SK-N-SH treated with all-trans-retinoic acid at 6 μM for 48 hours (cell line): Measurements from ENCODE around the gene MAPK8.

Experiments used
- ATAC-seq: fragments of 200-7000 bp; cut with Tn5 transposase; 3 replicates; pipeline ENCODE4 v1.9.1; 2020; ENCODE audit warnings: mild to moderate bottlenecking, moderate library complexity
- ARNTL ChIP-seq: fragments of 450-650 bp; formaldehyde crosslinking; IDR thresholded peaks from 2 replicates; pipeline ENCODE4 v1.5.0; 2020; ENCODE audit warnings: low read depth, mild to moderate bottlenecking, moderate library complexity, borderline replicate concordance
- BACH2 ChIP-seq: fragments of 250-450 bp; sonication (Bioruptor Pico); IDR thresholded peaks from 2 replicates; pipeline ENCODE4 v1.9.0; 2021; ENCODE audit warnings: mild to moderate bottlenecking, borderline replicate concordance
- CREB5 ChIP-seq: fragments of 250-450 bp; sonication (Bioruptor Pico); IDR thresholded peaks from 2 replicates; pipeline ENCODE4 v1.5.1; 2020; ENCODE audit warnings: low read depth, mild to moderate bottlenecking, moderate library complexity
- CSDC2 ChIP-seq: fragments of 250-450 bp; sonication (Bioruptor Pico); IDR thresholded peaks from 2 replicates; pipeline ENCODE4 v1.5.0; 2020; ENCODE audit warnings: mild to moderate bottlenecking, moderate library complexity
- CSRNP3 ChIP-seq: fragments of 250-450 bp; sonication (Bioruptor Pico); IDR thresholded peaks from 2 replicates; pipeline ENCODE4 v1.5.1; 2021; ENCODE audit warnings: mild to moderate bottlenecking, moderate library complexity
- ESRRG ChIP-seq: fragments of 250-450 bp; sonication (Bioruptor Pico); IDR thresholded peaks from 2 replicates; pipeline ENCODE4 v1.6.1; 2021; ENCODE audit warnings: mild to moderate bottlenecking
- GLIS3 ChIP-seq: fragments of 250-450 bp; sonication (Bioruptor Pico); IDR thresholded peaks from 2 replicates; pipeline ENCODE4 v1.5.0; 2020; ENCODE audit warnings: mild to moderate bottlenecking, moderate library complexity
- ISL1 ChIP-seq: fragments of 250-450 bp; sonication (Bioruptor Pico); IDR thresholded peaks from 2 replicates; pipeline ENCODE4 v2.1.2; 2022; ENCODE audit warnings: mild to moderate bottlenecking, moderate library complexity
- OSR1 ChIP-seq: fragments of 250-450 bp; sonication (Bioruptor Pico); IDR thresholded peaks from 2 replicates; pipeline ENCODE4 v1.8.0; 2022; ENCODE audit warnings: moderate library complexity, mild to moderate bottlenecking, inconsistent platforms
- PATZ1 ChIP-seq: fragments of 250-450 bp; sonication (Bioruptor Pico); IDR thresholded peaks from 2 replicates; pipeline ENCODE4 v1.8.0; 2020; ENCODE audit warnings: mild to moderate bottlenecking, moderate library complexity, borderline replicate concordance
- POU6F1 ChIP-seq: fragments of 250-450 bp; sonication (Bioruptor Pico); IDR thresholded peaks from 2 replicates; pipeline ENCODE4 v1.8.0; 2021; ENCODE audit warnings: low read depth, mild to moderate bottlenecking, moderate library complexity, borderline replicate concordance
- PPARA ChIP-seq: fragments of 250-450 bp; sonication (Bioruptor Pico); IDR thresholded peaks from 2 replicates; pipeline ENCODE4 v1.5.0; 2020; ENCODE audit warnings: mild to moderate bottlenecking, borderline replicate concordance
- RARB ChIP-seq: fragments of 250-450 bp; sonication (Bioruptor Pico); IDR thresholded peaks from 2 replicates; pipeline ENCODE4 v1.8.0; 2021; ENCODE audit warnings: mild to moderate bottlenecking, moderate library complexity
- SNAI2 ChIP-seq: fragments of 250-450 bp; sonication (Bioruptor Pico); IDR thresholded peaks from 2 replicates; pipeline ENCODE4 v1.5.0; 2020; ENCODE audit warnings: mild to moderate bottlenecking, moderate library complexity
- TCF4 ChIP-seq: fragments of 250-450 bp; sonication (Bioruptor Pico); IDR thresholded peaks from 2 replicates; pipeline ENCODE4 v1.8.0; 2021; ENCODE audit warnings: mild to moderate bottlenecking, moderate library complexity, borderline replicate concordance
- TOX ChIP-seq: fragments of 250-450 bp; sonication (Bioruptor Pico); IDR thresholded peaks from 2 replicates; pipeline ENCODE4 v1.8.0; 2021; ENCODE audit warnings: mild to moderate bottlenecking, moderate library complexity, borderline replicate concordance
- TSHZ2 ChIP-seq: fragments of 250-450 bp; sonication (Bioruptor Pico); IDR thresholded peaks from 2 replicates; pipeline ENCODE4 v1.5.0; 2020; ENCODE audit warnings: mild to moderate bottlenecking, moderate library complexity
- ZC3H10 ChIP-seq: fragments of 250-450 bp; sonication (Bioruptor Pico); IDR thresholded peaks from 2 replicates; pipeline ENCODE4 v1.5.1; 2021; ENCODE audit warnings: mild to moderate bottlenecking, moderate library complexity
- ZFP3 ChIP-seq: fragments of 250-450 bp; sonication (Bioruptor Pico); IDR thresholded peaks from 2 replicates; pipeline ENCODE4 v1.5.0; 2020; ENCODE audit warnings: mild to moderate bottlenecking, moderate library complexity
- ZFP30 ChIP-seq: fragments of 450-650 bp; formaldehyde crosslinking; IDR thresholded peaks from 2 replicates; pipeline ENCODE4 v1.5.0; 2022; ENCODE audit warnings: mild to moderate bottlenecking, moderate library complexity
- ZNF565 ChIP-seq: fragments of 450-650 bp; formaldehyde crosslinking; conservative IDR thresholded peaks from 2 replicates; pipeline ENCODE4 v1.5.0; 2020; ENCODE audit warnings: low read depth, mild to moderate bottlenecking, moderate library complexity
- ZNF70 ChIP-seq: fragments of 450-650 bp; formaldehyde crosslinking; IDR thresholded peaks from 2 replicates; pipeline ENCODE4 v1.5.0; 2020; ENCODE audit warnings: mild to moderate bottlenecking, moderate library complexity
- ZNF8 ChIP-seq: fragments of 450-650 bp; formaldehyde crosslinking; IDR thresholded peaks from 2 replicates; pipeline ENCODE4 v1.5.0; 2020; ENCODE audit warnings: mild to moderate bottlenecking, moderate library complexity

MAPK8 gene

GRCh38 chr10:48412933-48413332 is 106.5 kb downstream of the MAPK8 start:
- ATAC-seq = no peak
- TF ChIP-seq ZC3H10 (CRISPR knock-in tag) = no peak
- no peak for TF ChIP-seq ARNTL (CRISPR knock-in tag)
- TF ChIP-seq CSRNP3 (CRISPR knock-in tag) = no peak
- TF ChIP-seq TSHZ2 (CRISPR knock-in tag) = no peak
- no peak for TF ChIP-seq SNAI2 (CRISPR knock-in tag)
- no peak for TF ChIP-seq PATZ1 (CRISPR knock-in tag)
- no peak for TF ChIP-seq ZNF70
- no peak for TF ChIP-seq ZFP3 (CRISPR knock-in tag)
- no peak for TF ChIP-seq ZNF8 (CRISPR knock-in tag)
- TF ChIP-seq ISL1 (CRISPR knock-in tag) = no peak
- no peak for TF ChIP-seq ZNF565 (CRISPR knock-in tag)
- TF ChIP-seq TOX (CRISPR knock-in tag) = no peak
- TF ChIP-seq ZFP30 (CRISPR knock-in tag) = no peak
- TF ChIP-seq ESRRG (CRISPR knock-in tag) = no peak
- TF ChIP-seq POU6F1 = no peak
- TF ChIP-seq CSDC2 = no peak
- TF ChIP-seq BACH2 (CRISPR knock-in tag) = no peak

GRCh38 chr10:48414160-48414559 is 107.7 kb downstream of the MAPK8 start:
- ATAC-seq = no peak
- TF ChIP-seq POU6F1 (no peak), SNAI2 (CRISPR knock-in tag) (no peak), ZFP30 (CRISPR knock-in tag) (no peak), ESRRG (CRISPR knock-in tag) (no peak), ZC3H10 (CRISPR knock-in tag) (no peak), ZFP3 (CRISPR knock-in tag) (no peak), CREB5 (CRISPR knock-in tag) (no peak), ISL1 (CRISPR knock-in tag) (no peak), TCF4 (CRISPR knock-in tag) (no peak), PATZ1 (CRISPR knock-in tag) (no peak), OSR1 (CRISPR knock-in tag) (no peak), GLIS3 (CRISPR knock-in tag) (no peak), CSRNP3 (CRISPR knock-in tag) (no peak), ZNF8 (CRISPR knock-in tag) (no peak), TOX (CRISPR knock-in tag) (no peak), PPARA (CRISPR knock-in tag) (no peak), ZNF565 (CRISPR knock-in tag) (no peak), ARNTL (CRISPR knock-in tag) (no peak), RARB (CRISPR knock-in tag) (no peak), CSDC2 (no peak)
